K562 (cell line): Measurements from ENCODE around the gene YAP1. TPM values are rescaled to one million over a fixed set of nuclear protein-coding genes. Genes with fewer than 3 reads are reported as not detected.

ENCODE experiments used
- ATAC-seq: fragments of 200-7000 bp; cut with Tn5 transposase; 3 replicates; pipeline ENCODE4 v1.9.1; 2020; ENCODE audit warnings: moderate library complexity
- BruUV-seq: library from RNA; stranded (reverse); fragments of 400-500 nt; replicated peaks from 2 replicates; lab custom pipeline; 2021; lab: Mats Ljungman, UMichigan
- CTCF ChIA-PET: fragments of 300-600 bp; formaldehyde crosslinking; extraction: SDS; loops from one replicate; lab custom pipeline; 2021; ENCODE audit warnings: low intra/inter-chr PET ratio; lab: Yijun Ruan, JAX
- POLR2A ChIA-PET: fragments of 300-600, 350-650 bp; sonication (Branson Sonifier 250); formaldehyde crosslinking; extraction: SDS; loops from one replicate; lab custom pipeline; 2021; ENCODE audit warnings: antibody characterized with exemption, inconsistent platforms; lab: Yijun Ruan, JAX
- DNase-seq, 4 experiments: peaks; one replicate each; pipeline versions ENCODE4 v3.0.0 to v3.0.0-alpha.2; 2011 to 2018; ENCODE audit warnings: low spot score in 3 of 4, mixed read lengths in 3 of 4; ENCODE audit errors: extremely low read depth in 1 of 4
- FAIRE-seq: peaks from 2 replicates; lab custom pipeline; 2011; peaks lifted over from hg19 to GRCh38; lab: Jason Lieb, UNC
- H2AFZ ChIP-seq: 2 replicates; pipeline ENCODE4 v1.6.0; 2011; ENCODE audit warnings: low read depth, low read length, control low read depth, inconsistent platforms
- H3K27ac ChIP-seq: fragments of 200-600 bp; 3 replicates; pipeline ENCODE4 v1.8.0; 2011; ENCODE audit warnings: low read depth, mild to moderate bottlenecking, control low read depth, inconsistent platforms, low read length, moderate library complexity, mixed read lengths; ENCODE audit errors: extremely low read depth
- H3K27me3 ChIP-seq, 2 experiments: fragments of 300-600 bp in 1 of 2; 2 replicates in 1 of 2; 3 replicates in 1 of 2; pipeline versions ENCODE4 v1.6.0 to v1.8.0; 2011; ENCODE audit warnings: inconsistent platforms in 2 of 2, low read length in 2 of 2, mild to moderate bottlenecking in 1 of 2, mixed read lengths in 1 of 2, moderate library complexity in 1 of 2; ENCODE audit not compliant: control insufficient read depth in 2 of 2, insufficient read depth in 2 of 2
- H3K36me3 ChIP-seq: fragments of 300-600 bp; 3 replicates; pipeline ENCODE4 v1.8.0; 2011; ENCODE audit warnings: mild to moderate bottlenecking, low read length, inconsistent platforms; ENCODE audit not compliant: control insufficient read depth, insufficient read depth
- H3K4me1 ChIP-seq, 2 experiments: fragments of 200-600 bp in 1 of 2; replicated peaks in 1 of 2; 2 replicates in 1 of 2; 3 replicates in 1 of 2; pipeline versions ENCODE4 v1.5.1 to v1.8.0; 2011; ENCODE audit warnings: inconsistent platforms in 2 of 2, low read length in 2 of 2, mild to moderate bottlenecking in 1 of 2, mixed read lengths in 1 of 2, moderate library complexity in 1 of 2; ENCODE audit not compliant: control insufficient read depth in 2 of 2, insufficient read depth in 2 of 2
- H3K4me2 ChIP-seq: 2 replicates; pipeline ENCODE4 v1.6.1; 2011; ENCODE audit warnings: low read length, control low read depth, inconsistent platforms, mixed read lengths; ENCODE audit not compliant: insufficient read depth
- H3K4me3 ChIP-seq: fragments of 200-600 bp; sonication (generic), shearing (Covaris generic); 2 replicates; pipeline ENCODE4 v1.5.1; 2016; ENCODE audit warnings: control low read depth, inconsistent platforms
- H3K79me2 ChIP-seq: fragments of 200-600 bp; 3 replicates; pipeline ENCODE4 v1.8.0; 2011; ENCODE audit warnings: low read length, inconsistent platforms; ENCODE audit not compliant: control insufficient read depth, insufficient read depth
- H3K9ac ChIP-seq, 2 experiments: 2 replicates each; pipeline versions ENCODE4 v1.6.0 to v1.6.1; 2011; ENCODE audit warnings: low read depth in 2 of 2, low read length in 2 of 2, control low read depth in 1 of 2, inconsistent platforms in 1 of 2, mild to moderate bottlenecking in 1 of 2, mixed read lengths in 1 of 2; ENCODE audit not compliant: insufficient read depth in 1 of 2
- H3K9me1 ChIP-seq: one replicate; pipeline ENCODE4 v1.6.0; 2011; ENCODE audit warnings: inconsistent platforms, mild to moderate bottlenecking, low read length, moderate library complexity; ENCODE audit not compliant: control insufficient read depth, insufficient read depth
- H3K9me3 ChIP-seq: replicated peaks from 2 replicates; pipeline ENCODE4 v1.5.1; 2011; ENCODE audit warnings: low read depth, low read length, inconsistent platforms; ENCODE audit not compliant: control insufficient read depth, insufficient read depth
- H4K20me1 ChIP-seq: replicated peaks from 2 replicates; pipeline ENCODE4 v1.6.1; 2011; ENCODE audit warnings: low read length, inconsistent platforms, mixed read lengths; ENCODE audit not compliant: control insufficient read depth, insufficient read depth
- L3MBTL2 ChIP-seq: fragments of 450-650 bp; IDR thresholded peaks from 2 replicates; pipeline ENCODE4 v1.6.1; 2016; ENCODE audit warnings: mild to moderate bottlenecking, moderate library complexity
- SPI1 ChIP-seq: IDR thresholded peaks from 2 replicates; pipeline ENCODE4 v1.6.1; 2011; ENCODE audit warnings: low read depth, low read length, control low read depth, borderline replicate concordance
- TAF1 ChIP-seq: IDR thresholded peaks from 2 replicates; pipeline ENCODE4 v1.6.1; 2011; ENCODE audit warnings: mild to moderate bottlenecking, low read length, moderate library complexity; ENCODE audit not compliant: insufficient read depth, control insufficient read depth, severe bottlenecking; ENCODE audit errors: extremely low read depth
- ZNF764 ChIP-seq: fragments of 250-450 bp; sonication (Bioruptor Pico); IDR thresholded peaks from 2 replicates; pipeline ENCODE4 v1.4.0; 2020; ENCODE audit warnings: low read depth, mild to moderate bottlenecking, moderate library complexity
- WGBS: fragments of 100-300 bp; shearing (Covaris generic); methylation state at CpG from one replicate; pipeline ENCODE4 v1.1.6; 2016; ENCODE audit warnings: low coverage, mixed read lengths; ENCODE audit not compliant: insufficient coverage; ENCODE audit errors: missing lambda C conversion rate; 5-methylcytosine and 5-hydroxymethylcytosine counted together
- in situ Hi-C: fragments of 300-500 bp; cut with MboI; formaldehyde crosslinking; loops from 4 replicates; pipeline ENCODE4 v1.15.0; 2018; ENCODE audit warnings: inconsistent platforms, mixed read lengths
- intact Hi-C: fragments of 100-400 bp; cut with micrococcal nuclease; formaldehyde crosslinking; loops from 2 replicates; pipeline ENCODE4 v1.14.2; 2022
- polyA plus RNA-seq, 8 experiments: library from polyadenylated mRNA; depleted of rRNA in 4 of 8; stranded (reverse) in 5 of 8; unstranded in 3 of 8; fragments of >200 nt; fragmentation: Nextera tagmentation in 2 of 8; fragmentation: Illumina TruSeq in 1 of 8; extraction: Ambion mirVana in 2 of 8; extraction: Trizol in 1 of 8; gene quantifications; 2 replicates each; pipeline versions ENCODE4 v1.2.1 to v1.2.3, GENCODE V29; 2011 to 2014; ENCODE audit warnings: inconsistent platforms in 1 of 8, missing spikeins in 1 of 8
- total RNA-seq, 7 experiments: library from RNA; depleted of rRNA in 6 of 7; stranded (reverse); fragments of >200 nt in 6 of 7; fragmentation: Illumina TruSeq in 2 of 7; extraction: Trizol in 2 of 7; gene quantifications; 2 replicates each; pipeline versions ENCODE4 v1.2.1 to v1.2.3, GENCODE V29; 2011 to 2021; ENCODE audit warnings: low replicate concordance in 1 of 7
- TF ChIP-seq, protein P1 (sequence below), 2 experiments: fragments of 450-650 bp; conservative IDR thresholded peaks; 2 replicates each; pipeline ENCODE4 v1.6.1; 2017; ENCODE audit warnings: mild to moderate bottlenecking in 2 of 2, moderate library complexity in 2 of 2

The YAP1 gene
- total and polyA plus RNA-seq, 9 of the 15 experiments (the other 6 are each of a cell fraction or from before 2014, with no cell fraction given) = 0.18 TPM; not detected in 8

- in situ Hi-C loops = no loop called here
- BruUV-seq = no TSS peak
Observed at GRCh38 chr11:102238391-102238821, 128.2 kb downstream of the YAP1 start.

DNA sequence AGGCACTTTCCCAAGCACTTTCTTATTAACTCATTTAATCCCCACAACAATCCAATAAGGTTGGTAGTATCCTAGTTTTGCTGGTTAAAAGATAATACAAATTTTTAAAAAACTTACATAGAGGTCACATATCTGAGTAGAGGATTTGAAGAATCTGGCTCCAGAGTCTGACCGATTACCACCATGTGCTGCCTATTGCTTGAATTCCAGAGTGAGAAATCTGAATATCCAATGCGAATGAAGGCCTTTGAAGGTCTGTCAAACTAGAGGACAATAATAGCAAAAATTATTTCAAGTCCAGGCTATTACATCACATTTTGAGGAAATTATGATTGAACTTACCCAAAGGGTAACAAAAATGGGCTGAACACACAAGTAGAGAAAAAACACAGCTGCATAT lies 129.2 kb downstream of the YAP1 start:
- no peak for ATAC-seq
- FAIRE-seq = no peak
- no peaks in the 10 kb centered on the region for H3K79me2 ChIP-seq
- no peak overlapping the region for H3K9ac ChIP-seq
- H3K4me3 ChIP-seq = no peak overlapping the region
- no peaks in the 10 kb centered on the region for H4K20me1 ChIP-seq
- BruUV-seq = no TSS peak
- POLR2A ChIA-PET = no interaction called here
- H3K36me3 ChIP-seq = no peaks in the 10 kb centered on the region
- intact Hi-C loops = no loop called here
- H3K27ac ChIP-seq = no peak overlapping the region
- H2AFZ ChIP-seq = no peak overlapping the region
- H3K9me1 ChIP-seq = no peaks in the 10 kb centered on the region
- H3K4me1 ChIP-seq = no peaks in the 10 kb centered on the region
- 4% methylated on average over 2 of the region's 2 CpGs for WGBS
- CTCF ChIA-PET = no interaction called here
- no peak overlapping the region for H3K4me2 ChIP-seq
- in situ Hi-C loops = no loop called here
- DNase-seq = no peak
- H3K9me3 ChIP-seq = no peaks in the 10 kb centered on the region
- H3K27me3 ChIP-seq = peaks cover 5 to 18% of the 10 kb centered on the region in 2 experiments; a peak in 4 of 5 replicates
- no peak for TF ChIP-seq SPI1

More at GRCh38 chr11:102238391-102238821, 128.2 kb downstream of the YAP1 start:
- TF ChIP-seq ZNF764 (CRISPR knock-in tag) (no peak), L3MBTL2 (no peak), TAF1 (no peak)
- TF ChIP-seq, protein P1, sequence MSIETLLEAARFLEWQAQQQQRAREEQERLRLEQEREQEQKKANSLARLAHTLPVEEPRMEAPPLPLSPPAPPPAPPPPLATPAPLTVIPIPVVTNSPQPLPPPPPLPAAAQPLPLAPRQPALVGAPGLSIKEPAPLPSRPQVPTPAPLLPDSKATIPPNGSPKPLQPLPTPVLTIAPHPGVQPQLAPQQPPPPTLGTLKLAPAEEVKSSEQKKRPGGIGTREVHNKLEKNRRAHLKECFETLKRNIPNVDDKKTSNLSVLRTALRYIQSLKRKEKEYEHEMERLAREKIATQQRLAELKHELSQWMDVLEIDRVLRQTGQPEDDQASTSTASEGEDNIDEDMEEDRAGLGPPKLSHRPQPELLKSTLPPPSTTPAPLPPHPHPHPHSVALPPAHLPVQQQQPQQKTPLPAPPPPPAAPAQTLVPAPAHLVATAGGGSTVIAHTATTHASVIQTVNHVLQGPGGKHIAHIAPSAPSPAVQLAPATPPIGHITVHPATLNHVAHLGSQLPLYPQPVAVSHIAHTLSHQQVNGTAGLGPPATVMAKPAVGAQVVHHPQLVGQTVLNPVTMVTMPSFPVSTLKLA (conservative IDR thresholded peaks at IDR 0.05) = no peak
- Histone ChIP-seq H3K9me1 (no peaks in the 10 kb centered on the region), H3K4me1 (no peaks in the 10 kb centered on the region), H3K27me3 (peaks cover 6 to 27% of the 10 kb centered on the region in 2 experiments; a peak in 4 of 5 replicates), H3K36me3 (no peaks in the 10 kb centered on the region), H2AFZ (no peak overlapping the region), H3K27ac (no peak overlapping the region), H4K20me1 (no peaks in the 10 kb centered on the region), H3K4me2 (no peak overlapping the region), H3K4me3 (no peak overlapping the region), H3K9me3 (no peaks in the 10 kb centered on the region), H3K79me2 (no peaks in the 10 kb centered on the region), H3K9ac (no peak overlapping the region)
- intact Hi-C loops = no loop called here
- FAIRE-seq (no peak), DNase-seq (no peak), ATAC-seq (no peak)
- POLR2A ChIA-PET = no interaction called here
- CTCF ChIA-PET = no interaction called here
